ENCODE measurements around the gene NOXA1.

DNA sequence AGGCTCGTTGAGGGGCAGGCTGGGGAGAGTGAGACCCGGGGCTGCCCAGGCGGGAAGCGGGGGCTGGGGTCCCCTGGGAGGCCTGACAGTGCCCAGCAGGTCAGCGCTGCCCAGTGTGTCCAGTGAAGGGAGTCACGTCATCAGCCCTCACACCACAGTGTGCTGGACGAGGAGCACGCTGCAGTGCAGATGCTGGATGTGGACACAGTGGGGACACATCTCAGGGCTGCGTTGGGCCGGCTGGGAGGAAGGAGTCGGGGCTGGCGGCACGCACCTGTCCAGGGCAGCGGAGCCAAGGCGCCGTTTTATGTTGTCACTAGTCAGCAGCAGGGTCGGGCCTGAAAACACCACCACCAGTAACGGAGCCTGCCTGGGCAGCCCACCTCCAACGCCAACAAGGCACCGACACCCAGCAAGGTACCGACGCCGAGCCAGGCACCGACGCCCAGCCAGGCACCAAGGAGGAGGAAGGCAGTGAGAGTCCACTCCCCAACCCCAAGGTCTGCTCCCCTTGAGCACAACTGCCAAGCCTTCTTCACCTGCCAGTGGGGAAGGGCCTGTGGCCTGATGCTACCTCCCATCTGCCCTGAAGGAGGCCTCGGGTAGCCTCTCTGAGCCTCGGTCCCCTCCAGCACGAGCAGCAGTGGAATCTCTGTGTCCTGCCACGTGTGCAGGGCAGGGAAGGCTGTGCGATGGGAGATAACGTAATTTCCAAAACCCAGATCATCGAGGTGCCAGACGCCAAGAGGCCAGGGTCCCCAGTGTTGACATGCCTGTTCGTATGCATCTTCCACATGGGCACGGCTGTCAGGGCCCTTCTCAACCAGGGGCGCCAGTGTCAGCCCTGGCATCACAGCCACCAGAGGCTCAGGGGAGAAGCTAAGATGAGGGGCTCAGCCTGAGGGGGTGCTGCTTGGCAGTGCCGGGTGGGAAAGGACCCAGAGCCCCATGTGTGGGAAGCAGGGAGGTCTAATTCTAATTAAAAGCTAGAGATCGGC lies 57.8 kb downstream of the NOXA1 start:
- TF ChIP-seq, protein P1, sequence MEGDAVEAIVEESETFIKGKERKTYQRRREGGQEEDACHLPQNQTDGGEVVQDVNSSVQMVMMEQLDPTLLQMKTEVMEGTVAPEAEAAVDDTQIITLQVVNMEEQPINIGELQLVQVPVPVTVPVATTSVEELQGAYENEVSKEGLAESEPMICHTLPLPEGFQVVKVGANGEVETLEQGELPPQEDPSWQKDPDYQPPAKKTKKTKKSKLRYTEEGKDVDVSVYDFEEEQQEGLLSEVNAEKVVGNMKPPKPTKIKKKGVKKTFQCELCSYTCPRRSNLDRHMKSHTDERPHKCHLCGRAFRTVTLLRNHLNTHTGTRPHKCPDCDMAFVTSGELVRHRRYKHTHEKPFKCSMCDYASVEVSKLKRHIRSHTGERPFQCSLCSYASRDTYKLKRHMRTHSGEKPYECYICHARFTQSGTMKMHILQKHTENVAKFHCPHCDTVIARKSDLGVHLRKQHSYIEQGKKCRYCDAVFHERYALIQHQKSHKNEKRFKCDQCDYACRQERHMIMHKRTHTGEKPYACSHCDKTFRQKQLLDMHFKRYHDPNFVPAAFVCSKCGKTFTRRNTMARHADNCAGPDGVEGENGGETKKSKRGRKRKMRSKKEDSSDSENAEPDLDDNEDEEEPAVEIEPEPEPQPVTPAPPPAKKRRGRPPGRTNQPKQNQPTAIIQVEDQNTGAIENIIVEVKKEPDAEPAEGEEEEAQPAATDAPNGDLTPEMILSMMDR (conservative IDR thresholded peaks at IDR 0.05; ENCODE audit: low read depth, low read length): no peak
- TF ChIP-seq EZH2 (IDR thresholded peaks at IDR 0.05; ENCODE audit: borderline replicate concordance, low read depth, low read length, poor library complexity, severe bottlenecking): no peak
